Neural progenitor cell (in vitro differentiated cells): ENCODE measurements around the gene IDH3B.

ENCODE experiments used
- EZH2 ChIP-seq: fragments of 200-600 bp; sonication (generic); IDR thresholded peaks from 2 replicates; pipeline ENCODE4 v1.6.1; 2017; ENCODE audit warnings: antibody characterized with exemption, mild to moderate bottlenecking, moderate library complexity
- TF ChIP-seq, protein P1 (sequence below): fragments of 200-600 bp; sonication (generic); IDR thresholded peaks from 2 replicates; pipeline ENCODE4 v1.5.1; 2017; ENCODE audit warnings: antibody characterized with exemption, mild to moderate bottlenecking

- TF ChIP-seq EZH2: no peak
- TF ChIP-seq, protein P1, sequence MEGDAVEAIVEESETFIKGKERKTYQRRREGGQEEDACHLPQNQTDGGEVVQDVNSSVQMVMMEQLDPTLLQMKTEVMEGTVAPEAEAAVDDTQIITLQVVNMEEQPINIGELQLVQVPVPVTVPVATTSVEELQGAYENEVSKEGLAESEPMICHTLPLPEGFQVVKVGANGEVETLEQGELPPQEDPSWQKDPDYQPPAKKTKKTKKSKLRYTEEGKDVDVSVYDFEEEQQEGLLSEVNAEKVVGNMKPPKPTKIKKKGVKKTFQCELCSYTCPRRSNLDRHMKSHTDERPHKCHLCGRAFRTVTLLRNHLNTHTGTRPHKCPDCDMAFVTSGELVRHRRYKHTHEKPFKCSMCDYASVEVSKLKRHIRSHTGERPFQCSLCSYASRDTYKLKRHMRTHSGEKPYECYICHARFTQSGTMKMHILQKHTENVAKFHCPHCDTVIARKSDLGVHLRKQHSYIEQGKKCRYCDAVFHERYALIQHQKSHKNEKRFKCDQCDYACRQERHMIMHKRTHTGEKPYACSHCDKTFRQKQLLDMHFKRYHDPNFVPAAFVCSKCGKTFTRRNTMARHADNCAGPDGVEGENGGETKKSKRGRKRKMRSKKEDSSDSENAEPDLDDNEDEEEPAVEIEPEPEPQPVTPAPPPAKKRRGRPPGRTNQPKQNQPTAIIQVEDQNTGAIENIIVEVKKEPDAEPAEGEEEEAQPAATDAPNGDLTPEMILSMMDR: no peak
These were observed 30.6 kb downstream of the IDH3B start for GRCh38 chr20:2633381-2633780.
